Measurements from ENCODE around the gene APOL2.
A peak's percentile ranks its signal among the peaks of the same experiment; 100 is the strongest.
"Not testable (repeated sequence)": the region's sequence is repeated elsewhere in the genome, so short reads cannot be mapped to it uniquely, and the experiment has no call there.

The APOL2 gene

DNA sequence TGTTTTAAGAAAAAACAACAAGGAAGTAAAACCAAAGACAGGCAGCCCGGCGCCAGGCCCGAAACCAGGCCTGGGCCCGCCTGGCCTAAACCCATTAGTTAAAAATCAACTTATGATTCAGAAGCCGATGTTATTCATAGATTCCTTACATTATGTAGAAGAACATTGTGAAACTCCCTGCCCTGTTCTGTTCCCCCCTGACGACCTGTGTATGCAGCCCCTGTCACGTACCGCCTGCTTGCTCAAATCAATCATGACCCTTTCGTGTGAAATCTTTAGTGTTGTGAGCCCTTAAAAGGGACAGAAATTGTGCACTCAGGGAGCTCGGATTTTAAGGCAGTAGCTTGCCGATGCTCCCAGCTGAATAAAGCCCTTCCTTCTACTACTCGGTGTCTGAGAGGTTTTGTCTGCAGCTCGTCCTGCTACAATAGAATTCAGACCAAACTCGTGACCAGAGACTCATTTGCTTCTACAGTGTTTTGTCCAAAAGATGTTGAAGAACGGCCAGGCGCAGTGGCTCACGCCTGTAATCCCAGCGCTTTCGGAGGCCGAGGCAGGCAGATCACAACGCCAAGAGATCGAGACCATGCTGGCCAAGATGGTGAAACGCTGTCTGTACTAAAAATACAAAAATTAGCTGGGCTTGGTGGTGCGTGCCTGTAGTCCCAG, 11.1 kb upstream of the APOL2 start:
- H3K27ac ChIP-seq (ENCODE audit: low read depth, low read length) = not testable (repeated sequence)

DNA sequence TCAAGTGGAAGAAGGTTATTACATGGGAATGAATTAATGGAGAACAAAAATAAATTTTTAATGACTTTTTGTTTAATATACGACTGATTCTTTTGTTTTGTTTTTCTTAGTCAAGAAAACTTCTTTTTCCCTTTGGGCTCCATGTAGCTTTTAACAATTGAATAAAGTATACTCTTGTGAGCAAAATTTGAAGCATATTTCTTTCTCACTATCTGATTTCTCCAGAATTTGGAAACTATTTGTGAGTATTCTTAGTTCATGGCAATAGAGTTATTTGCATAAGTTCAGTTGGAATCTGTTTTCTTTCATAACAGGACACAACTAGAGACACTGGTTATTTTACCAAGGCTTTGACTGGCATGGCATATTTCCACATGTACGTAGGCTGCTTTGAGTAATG, 9.8 kb upstream of the APOL2 start:
- Histone ChIP-seq H3K36me3 (ENCODE audit: insufficient read depth, low read length) (no peaks in the 10 kb centered on the region), H3K9me3 (ENCODE audit: low read length) (no peaks in the 10 kb centered on the region), H3K9ac (ENCODE audit: low read length) (no peak overlapping the region), H3K4me1 (ENCODE audit: insufficient read depth, low read length) (peaks cover 22% of the 10 kb centered on the region), H3K27ac (ENCODE audit: low read depth, low read length) (no peak overlapping the region), H3K27me3 (ENCODE audit: control insufficient read depth in 1 of 2, insufficient read depth in 2 of 2, low read length in 2 of 2) (no peaks in the 10 kb centered on the region), H3K4me3 (ENCODE audit: low read depth in 1 of 2, low read length in 2 of 2) (no peak overlapping the region)

More for the DNA sequence above, 11.1 kb upstream of the APOL2 start:
- H3K9ac ChIP-seq (ENCODE audit: low read length); H3K9me3 ChIP-seq (ENCODE audit: low read length); H3K27me3 ChIP-seq (ENCODE audit: control insufficient read depth in 1 of 2, insufficient read depth in 2 of 2, low read length in 2 of 2); H3K36me3 ChIP-seq (ENCODE audit: insufficient read depth, low read length); H3K4me3 ChIP-seq (ENCODE audit: low read depth in 1 of 2, low read length in 2 of 2): not testable (repeated sequence)
- peaks cover 16% of the 10 kb centered on the region for H3K4me1 ChIP-seq (ENCODE audit: insufficient read depth, low read length)

DNA sequence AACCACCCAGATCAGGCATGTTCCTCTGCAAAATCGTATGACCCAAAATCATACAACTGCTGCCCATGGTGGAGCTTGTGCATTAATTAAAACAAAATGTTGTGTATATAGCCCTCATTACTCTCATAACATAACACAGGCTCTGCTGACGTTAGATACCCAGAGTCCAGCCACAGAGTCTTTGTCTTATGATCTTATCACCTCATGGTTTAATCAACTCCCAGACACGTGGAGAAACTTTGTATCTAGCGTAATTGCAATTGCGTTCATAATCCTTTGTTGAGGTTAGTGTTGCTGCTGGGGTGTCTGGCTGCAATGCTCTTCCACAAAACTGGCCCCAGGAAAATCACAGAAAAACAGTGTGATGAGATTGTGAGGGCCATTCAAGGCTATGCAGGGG, 8.6 kb upstream of the APOL2 start:
- Histone ChIP-seq H3K4me1 (ENCODE audit: insufficient read depth, low read length) (peaks cover 21% of the 10 kb centered on the region), H3K9ac (ENCODE audit: low read length) (no peak overlapping the region), H3K9me3 (ENCODE audit: low read length) (no peaks in the 10 kb centered on the region), H3K27me3 (ENCODE audit: control insufficient read depth in 1 of 2, insufficient read depth in 2 of 2, low read length in 2 of 2) (no peaks in the 10 kb centered on the region), H3K4me3 (ENCODE audit: low read depth in 1 of 2, low read length in 2 of 2) (no peak overlapping the region), H3K36me3 (ENCODE audit: insufficient read depth, low read length) (no peaks in the 10 kb centered on the region), H3K27ac (ENCODE audit: low read depth, low read length) (no peak overlapping the region)

DNA sequence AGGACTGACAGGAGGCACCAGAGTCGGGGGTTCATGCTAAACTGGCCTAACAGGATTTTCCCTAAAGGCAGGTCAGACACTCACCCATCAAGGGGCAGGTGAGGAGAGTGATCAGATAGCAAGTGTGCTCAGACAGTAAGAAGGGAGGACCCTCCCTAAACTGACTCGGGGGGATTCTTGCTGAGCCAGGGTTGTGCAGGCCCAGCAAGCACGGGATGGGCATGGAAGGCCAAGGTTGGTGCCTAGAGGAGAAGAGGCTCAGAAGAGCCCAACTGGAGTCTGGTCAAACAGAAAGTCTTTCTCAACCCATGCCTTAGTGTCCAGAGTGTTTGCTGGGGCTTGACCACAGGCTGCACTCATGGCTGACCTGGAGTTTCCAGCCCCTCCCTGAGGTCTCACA, 7.4 kb upstream of the APOL2 start:
- no peaks in the 10 kb centered on the region for H3K9me3 ChIP-seq (ENCODE audit: low read length)
- peaks cover 21% of the 10 kb centered on the region for H3K4me1 ChIP-seq (ENCODE audit: insufficient read depth, low read length)

DNA sequence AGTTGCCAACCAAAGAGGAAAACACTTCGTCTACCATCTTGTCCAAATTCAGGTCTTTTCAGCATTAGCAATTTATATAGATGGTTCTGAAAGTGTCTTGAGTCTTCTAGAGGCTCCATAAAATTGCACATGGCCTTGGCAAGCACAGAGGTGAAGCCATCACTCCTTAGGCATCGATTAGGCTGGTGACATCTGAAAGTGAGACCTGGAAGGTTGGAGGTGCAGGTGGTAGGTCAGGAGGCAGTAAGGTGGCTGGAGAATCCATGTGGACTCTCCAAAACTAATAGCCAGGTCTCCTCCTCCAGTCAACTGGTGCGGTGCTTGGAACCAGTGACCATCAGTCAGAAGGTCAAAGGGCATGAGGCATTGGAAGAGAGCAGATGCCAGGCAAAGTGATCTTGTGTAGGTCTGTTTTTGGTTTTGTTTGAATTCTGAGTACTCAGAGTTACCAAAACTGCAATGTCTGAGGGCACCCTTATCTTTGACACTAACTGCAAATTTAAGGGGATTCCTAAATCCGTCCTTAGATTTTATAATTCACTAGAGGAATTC, 6.6 kb upstream of the APOL2 start:
- H3K4me1 ChIP-seq (ENCODE audit: insufficient read depth, low read length) = peaks cover 21% of the 10 kb centered on the region
- no peak overlapping the region for H3K4me3 ChIP-seq (ENCODE audit: low read depth in 1 of 2, low read length in 2 of 2)
- peak overlapping the region; percentile 39 for H3K27ac ChIP-seq (ENCODE audit: low read depth, low read length)
- no peaks in the 10 kb centered on the region for H3K36me3 ChIP-seq (ENCODE audit: insufficient read depth, low read length)
- H3K9ac ChIP-seq (ENCODE audit: low read length) = no peak overlapping the region
- H3K9me3 ChIP-seq (ENCODE audit: low read length) = no peaks in the 10 kb centered on the region
- no peaks in the 10 kb centered on the region for H3K27me3 ChIP-seq (ENCODE audit: control insufficient read depth in 1 of 2, insufficient read depth in 2 of 2, low read length in 2 of 2)

More for the DNA sequence above, 7.4 kb upstream of the APOL2 start:
- H3K4me3 ChIP-seq (ENCODE audit: low read depth in 1 of 2, low read length in 2 of 2) = no peak overlapping the region
- no peaks in the 10 kb centered on the region for H3K36me3 ChIP-seq (ENCODE audit: insufficient read depth, low read length)
- no peak overlapping the region for H3K9ac ChIP-seq (ENCODE audit: low read length)
- no peak overlapping the region for H3K27ac ChIP-seq (ENCODE audit: low read depth, low read length)
- H3K27me3 ChIP-seq (ENCODE audit: control insufficient read depth in 1 of 2, insufficient read depth in 2 of 2, low read length in 2 of 2) = no peaks in the 10 kb centered on the region

DNA sequence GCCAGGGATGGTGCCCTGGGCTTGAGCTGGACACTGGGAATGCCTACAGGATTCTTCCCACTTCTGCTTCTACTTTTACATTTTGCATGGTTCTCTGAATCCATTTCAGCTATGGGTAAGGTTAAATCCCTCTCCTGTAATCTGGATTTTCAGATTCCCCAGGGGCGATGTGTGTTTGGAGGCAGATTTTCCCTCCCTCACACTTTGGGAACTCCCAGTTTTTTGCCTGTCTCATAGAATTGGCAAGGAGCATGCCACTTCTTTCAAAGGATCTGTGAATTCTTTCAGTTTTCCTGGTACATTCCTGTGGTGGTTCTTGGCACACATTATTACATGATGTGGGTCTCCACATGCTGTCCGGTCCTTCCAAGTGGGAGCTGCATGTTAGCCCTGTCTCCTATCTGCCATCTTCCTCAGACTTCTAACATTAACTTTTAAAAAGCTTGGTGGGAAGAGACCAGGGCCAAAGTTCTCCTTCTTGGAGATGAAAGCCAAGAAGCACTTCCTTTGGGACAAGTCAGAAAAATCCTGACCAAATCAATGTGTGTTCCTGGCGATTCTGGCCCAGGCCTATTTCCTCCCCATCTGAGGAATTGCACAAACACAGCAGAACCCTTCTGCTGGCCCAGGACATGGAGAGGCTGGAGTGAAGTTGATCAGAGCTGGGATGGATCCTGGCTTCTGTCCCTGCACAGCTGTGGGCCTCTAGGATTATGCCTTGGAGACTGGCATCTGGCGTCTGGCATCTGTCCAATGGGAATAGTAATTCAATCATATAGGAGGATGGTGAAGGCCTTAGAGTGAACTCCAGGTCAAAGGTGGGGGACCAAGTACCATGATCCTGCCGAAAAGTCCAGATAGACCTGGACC, 5.4 kb upstream of the APOL2 start:
- no peaks in the 10 kb centered on the region for H3K27me3 ChIP-seq (ENCODE audit: control insufficient read depth in 1 of 2, insufficient read depth in 2 of 2, low read length in 2 of 2)
- H3K27ac ChIP-seq (ENCODE audit: low read depth, low read length) = peak overlapping the region; percentile 67
- peak overlapping the region in 1 of 2 donors; percentile 17 for H3K4me3 ChIP-seq (ENCODE audit: low read depth in 1 of 2, low read length in 2 of 2)
- H3K36me3 ChIP-seq (ENCODE audit: insufficient read depth, low read length) = no peaks in the 10 kb centered on the region
- no peaks in the 10 kb centered on the region for H3K9me3 ChIP-seq (ENCODE audit: low read length)
- peak overlapping the region; percentile 9 for H3K9ac ChIP-seq (ENCODE audit: low read length)
- H3K4me1 ChIP-seq (ENCODE audit: insufficient read depth, low read length) = peaks cover 23% of the 10 kb centered on the region

DNA sequence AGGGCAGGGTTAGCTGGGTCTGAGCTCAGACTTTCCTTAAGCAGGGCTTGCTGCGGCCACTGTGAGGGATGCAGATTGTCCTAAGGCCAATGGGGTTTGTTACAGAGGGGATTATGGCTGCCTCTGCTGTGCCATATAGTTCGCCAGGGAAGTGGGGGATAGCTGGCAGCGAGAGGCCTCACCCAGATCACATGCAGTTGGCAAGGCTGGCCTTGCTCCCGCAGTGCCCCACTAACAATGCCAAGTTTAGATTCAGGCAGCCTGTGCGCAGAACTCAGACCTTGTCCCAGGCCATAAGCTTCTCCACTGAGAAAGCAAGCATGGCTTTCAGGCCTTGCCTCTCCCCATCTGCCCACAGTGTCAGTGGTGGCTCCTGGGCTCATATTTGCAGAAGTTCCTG, 4.7 kb upstream of the APOL2 start:
- H3K4me3 ChIP-seq (ENCODE audit: low read depth in 1 of 2, low read length in 2 of 2) = peak overlapping the region in 1 of 2 donors; percentile 17
- peak overlapping the region; percentile 67 for H3K27ac ChIP-seq (ENCODE audit: low read depth, low read length)
- peaks cover 26% of the 10 kb centered on the region for H3K4me1 ChIP-seq (ENCODE audit: insufficient read depth, low read length)
- peak overlapping the region; percentile 9 for H3K9ac ChIP-seq (ENCODE audit: low read length)
- no peaks in the 10 kb centered on the region for H3K36me3 ChIP-seq (ENCODE audit: insufficient read depth, low read length)
- no peaks in the 10 kb centered on the region for H3K9me3 ChIP-seq (ENCODE audit: low read length)
- H3K27me3 ChIP-seq (ENCODE audit: control insufficient read depth in 1 of 2, insufficient read depth in 2 of 2, low read length in 2 of 2) = no peaks in the 10 kb centered on the region

DNA sequence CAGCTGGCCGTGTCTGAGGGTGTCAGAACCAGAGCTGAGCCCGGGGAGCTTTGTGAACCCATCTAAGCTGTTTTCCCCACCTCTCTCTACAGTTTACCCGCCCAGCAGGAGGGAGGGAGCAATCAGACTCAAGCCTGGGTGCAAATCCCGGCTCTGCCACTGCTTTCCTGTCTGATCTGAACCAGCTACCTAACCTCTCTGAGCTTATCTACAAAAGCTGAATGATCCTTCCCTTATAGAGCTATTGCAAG, 252 bp downstream of the APOL2 start:
- no peaks in the 10 kb centered on the region for H3K9me3 ChIP-seq (ENCODE audit: low read length)
- peak overlapping the region; percentile 98 for H3K9ac ChIP-seq (ENCODE audit: low read length)
- H3K27ac ChIP-seq (ENCODE audit: low read depth, low read length) = peak overlapping the region; percentile 95
- H3K36me3 ChIP-seq (ENCODE audit: insufficient read depth, low read length) = no peaks in the 10 kb centered on the region
- peaks cover 49% of the 10 kb centered on the region for H3K4me1 ChIP-seq (ENCODE audit: insufficient read depth, low read length)
- H3K27me3 ChIP-seq (ENCODE audit: control insufficient read depth in 1 of 2, insufficient read depth in 2 of 2, low read length in 2 of 2) = no peaks in the 10 kb centered on the region
- H3K4me3 ChIP-seq (ENCODE audit: low read depth in 1 of 2, low read length in 2 of 2) = peak overlapping the region; percentile 65 to 98

DNA sequence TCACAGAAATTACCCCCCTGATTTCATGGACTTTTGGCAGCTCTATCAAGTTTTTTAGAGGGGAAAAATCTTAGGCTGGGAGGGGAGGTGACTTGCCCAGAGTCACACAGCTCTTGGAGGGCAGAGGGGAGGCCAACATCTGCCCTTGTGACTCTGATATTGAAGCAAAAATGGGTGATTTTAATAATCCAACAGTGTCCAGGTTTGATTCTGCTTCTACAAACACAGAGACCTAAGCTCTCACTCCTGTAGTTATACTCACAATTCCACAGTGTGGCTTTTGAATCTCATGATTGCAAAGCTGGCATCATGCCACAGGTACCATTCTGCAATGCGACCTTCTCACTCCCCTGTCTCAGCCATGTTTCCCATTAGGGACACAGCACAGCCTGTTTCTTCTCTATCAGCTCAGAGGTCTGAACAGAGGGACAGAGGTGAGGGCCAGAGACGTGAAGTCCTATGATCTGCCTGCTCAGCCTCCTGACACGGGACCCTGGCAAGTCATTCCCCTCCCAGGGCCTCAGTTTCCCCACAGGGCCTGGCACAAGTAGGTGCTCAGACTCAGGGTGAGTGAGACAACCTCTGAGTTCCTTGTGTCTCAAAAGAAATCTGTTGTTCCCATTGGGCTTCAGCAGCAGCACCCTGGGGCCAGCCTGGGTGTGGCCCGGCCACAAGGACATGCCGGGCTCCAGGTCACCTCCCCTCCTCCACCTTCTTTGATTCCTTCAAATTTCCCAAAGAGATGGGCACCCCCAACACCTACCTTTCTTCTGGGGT, 766 bp downstream of the APOL2 start:
- Histone ChIP-seq H3K4me3 (ENCODE audit: low read depth in 1 of 2, low read length in 2 of 2) (peak overlapping the region; percentile 65 to 98), H3K36me3 (ENCODE audit: insufficient read depth, low read length) (no peaks in the 10 kb centered on the region), H3K4me1 (ENCODE audit: insufficient read depth, low read length) (peaks cover 46% of the 10 kb centered on the region), H3K9ac (ENCODE audit: low read length) (peak overlapping the region; percentile 98), H3K9me3 (ENCODE audit: low read length) (no peaks in the 10 kb centered on the region), H3K27me3 (ENCODE audit: control insufficient read depth in 1 of 2, insufficient read depth in 2 of 2, low read length in 2 of 2) (no peaks in the 10 kb centered on the region), H3K27ac (ENCODE audit: low read depth, low read length) (peak overlapping the region; percentile 95)

DNA sequence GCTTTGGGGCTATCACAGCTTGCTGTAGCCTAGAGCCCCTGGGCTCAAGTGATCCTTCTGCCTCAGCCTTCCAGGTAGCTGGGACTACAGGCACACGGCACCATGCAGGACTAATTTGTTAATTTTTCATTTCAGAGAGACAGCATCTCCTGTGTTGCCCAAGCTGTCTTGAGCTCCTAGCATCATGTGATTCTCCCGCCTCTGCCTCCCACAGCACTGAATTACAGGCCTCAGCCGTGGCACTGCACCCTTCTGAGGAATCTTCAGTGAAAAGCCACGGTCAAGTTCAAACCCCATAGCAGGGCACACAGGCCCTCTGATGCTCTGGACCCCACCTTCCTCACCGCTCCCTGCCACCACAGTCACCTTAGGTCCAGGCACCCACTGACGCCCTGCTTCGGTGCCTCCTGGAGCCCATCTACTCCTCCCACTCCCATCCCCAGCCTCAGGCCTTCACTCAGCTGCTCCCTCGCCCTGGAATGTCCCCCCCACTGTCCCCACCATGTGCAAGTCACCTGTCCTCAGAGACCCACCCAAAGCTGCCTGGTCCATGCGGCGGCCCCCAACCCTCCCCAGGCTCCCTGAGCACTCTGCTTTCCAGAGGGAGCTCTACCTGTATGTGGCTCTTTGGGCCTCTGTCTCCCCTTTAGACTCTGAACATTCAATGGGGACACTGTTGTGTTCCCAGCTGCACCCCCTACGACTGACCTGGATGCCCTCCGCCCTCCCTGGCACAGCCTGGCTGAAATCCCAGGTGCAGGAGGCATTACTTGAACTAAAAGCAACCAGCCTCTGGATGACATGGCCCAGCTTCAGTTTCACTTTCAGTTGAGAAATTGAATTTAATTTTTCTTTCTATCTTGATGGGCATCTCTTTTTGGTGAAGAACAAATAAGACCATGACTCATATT, 1.6 kb downstream of the APOL2 start:
- Histone ChIP-seq H3K36me3 (ENCODE audit: insufficient read depth, low read length) (peaks cover 7% of the 10 kb centered on the region), H3K9me3 (ENCODE audit: low read length) (no peaks in the 10 kb centered on the region), H3K4me3 (ENCODE audit: low read depth in 1 of 2, low read length in 2 of 2) (peak overlapping the region; percentile 10 to 98), H3K4me1 (ENCODE audit: insufficient read depth, low read length) (peaks cover 43% of the 10 kb centered on the region), H3K27ac (ENCODE audit: low read depth, low read length) (peak overlapping the region; percentile 95), H3K9ac (ENCODE audit: low read length) (peak overlapping the region; percentile 98), H3K27me3 (ENCODE audit: control insufficient read depth in 1 of 2, insufficient read depth in 2 of 2, low read length in 2 of 2) (no peaks in the 10 kb centered on the region)

All from muscle layer of colon (tissue), 2 donors.